Measurements from ENCODE around the gene NLGN2.

DNA sequence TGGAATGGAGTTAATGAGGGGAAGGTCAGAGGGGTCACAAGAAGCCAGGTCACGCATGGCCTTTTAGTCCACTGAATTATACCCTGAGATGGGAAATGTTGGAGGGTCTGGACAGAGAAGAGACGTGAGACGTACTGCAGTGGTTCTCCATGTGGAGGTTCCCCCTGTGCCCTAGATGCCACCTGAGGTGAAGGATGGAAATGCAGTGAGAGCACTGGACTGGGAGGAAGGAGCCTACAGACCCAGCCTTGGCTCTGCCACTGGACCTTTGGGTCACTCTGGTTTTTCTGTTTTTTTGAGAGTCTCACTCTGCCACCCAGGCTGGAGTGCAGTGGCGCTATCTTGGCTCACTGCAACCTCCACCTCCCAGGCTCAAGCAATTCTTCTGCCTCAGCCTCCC is 11.5 kb upstream of the NLGN2 start:
- TF ChIP-seq POLR2AphosphoS5 (IDR thresholded peaks at IDR 0.05) (no peak), EP300 (IDR thresholded peaks at IDR 0.05) (no peak)
- TF ChIP-seq, protein P1, sequence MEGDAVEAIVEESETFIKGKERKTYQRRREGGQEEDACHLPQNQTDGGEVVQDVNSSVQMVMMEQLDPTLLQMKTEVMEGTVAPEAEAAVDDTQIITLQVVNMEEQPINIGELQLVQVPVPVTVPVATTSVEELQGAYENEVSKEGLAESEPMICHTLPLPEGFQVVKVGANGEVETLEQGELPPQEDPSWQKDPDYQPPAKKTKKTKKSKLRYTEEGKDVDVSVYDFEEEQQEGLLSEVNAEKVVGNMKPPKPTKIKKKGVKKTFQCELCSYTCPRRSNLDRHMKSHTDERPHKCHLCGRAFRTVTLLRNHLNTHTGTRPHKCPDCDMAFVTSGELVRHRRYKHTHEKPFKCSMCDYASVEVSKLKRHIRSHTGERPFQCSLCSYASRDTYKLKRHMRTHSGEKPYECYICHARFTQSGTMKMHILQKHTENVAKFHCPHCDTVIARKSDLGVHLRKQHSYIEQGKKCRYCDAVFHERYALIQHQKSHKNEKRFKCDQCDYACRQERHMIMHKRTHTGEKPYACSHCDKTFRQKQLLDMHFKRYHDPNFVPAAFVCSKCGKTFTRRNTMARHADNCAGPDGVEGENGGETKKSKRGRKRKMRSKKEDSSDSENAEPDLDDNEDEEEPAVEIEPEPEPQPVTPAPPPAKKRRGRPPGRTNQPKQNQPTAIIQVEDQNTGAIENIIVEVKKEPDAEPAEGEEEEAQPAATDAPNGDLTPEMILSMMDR (IDR thresholded peaks at IDR 0.05) = no peak
